A673 (cell line): ENCODE data around the gene SNRPB. TPM values are rescaled to one million over a fixed set of nuclear protein-coding genes. Genes with fewer than 3 reads are reported as not detected.

Experiments
- BruUV-seq: library from RNA; stranded (reverse); fragments of 400-500 nt; replicated peaks from 2 replicates; lab custom pipeline; 2021; lab: Mats Ljungman, UMichigan
- CTCF ChIA-PET: fragments of 300-600 bp; sonication (Branson Sonifier 250); formaldehyde crosslinking; loops from one replicate; lab custom pipeline; 2022; ENCODE audit warnings: antibody characterized with exemption; lab: Charles Lee
- POLR2A ChIA-PET: fragments of 300-600 bp; sonication (Branson Sonifier 250); formaldehyde crosslinking; loops from one replicate; lab custom pipeline; 2022; ENCODE audit warnings: antibody characterized with exemption; ENCODE audit not compliant: low non-redundant PET; lab: Charles Lee
- DNase-seq: peaks from one replicate; pipeline ENCODE4 v3.0.0-alpha.2; 2015; ENCODE audit warnings: low spot score
- H3K27ac ChIP-seq: fragments of 200-600 bp; sonication (generic); 2 replicates; pipeline ENCODE4 v1.5.1; 2016; ENCODE audit warnings: mixed run types, low read depth, mild to moderate bottlenecking, mixed read lengths, antibody characterized with exemption, low read length; ENCODE audit not compliant: poor library complexity, severe bottlenecking
- H3K27me3 ChIP-seq: fragments of 200-600 bp; sonication (generic); replicated peaks from 2 replicates; pipeline ENCODE4 v1.6.1; 2017; ENCODE audit warnings: mixed run types, low read depth, mild to moderate bottlenecking, mixed read lengths, antibody characterized with exemption, low read length; ENCODE audit not compliant: insufficient read depth, poor library complexity
- H3K36me3 ChIP-seq: fragments of 200-600 bp; sonication (generic); 2 replicates; pipeline ENCODE4 v1.6.1; 2016; ENCODE audit warnings: mixed run types, mild to moderate bottlenecking, mixed read lengths, antibody characterized with exemption, low read length; ENCODE audit not compliant: insufficient read depth, poor library complexity, severe bottlenecking
- H3K4me1 ChIP-seq: fragments of 200-600 bp; sonication (generic); 2 replicates; pipeline ENCODE4 v1.6.1; 2017; ENCODE audit warnings: mixed run types, mild to moderate bottlenecking, mixed read lengths, antibody characterized with exemption, low read length; ENCODE audit not compliant: insufficient read depth, poor library complexity, severe bottlenecking
- H3K4me3 ChIP-seq: fragments of 200-600 bp; sonication (generic); 2 replicates; pipeline ENCODE4 v1.5.1; 2016; ENCODE audit warnings: low read depth, mixed run types, mild to moderate bottlenecking, mixed read lengths, low read length; ENCODE audit not compliant: poor library complexity, severe bottlenecking
- H3K9me3 ChIP-seq: fragments of 200-600 bp; sonication (generic); 2 replicates; pipeline ENCODE4 v1.6.1; 2016; ENCODE audit warnings: mixed run types, low read depth, mild to moderate bottlenecking, mixed read lengths, antibody characterized with exemption, low read length; ENCODE audit not compliant: poor library complexity, severe bottlenecking
- EZH2 ChIP-seq: fragments of 200-600 bp; sonication (generic); IDR thresholded peaks from 2 replicates; pipeline ENCODE4 v1.6.1; 2017; ENCODE audit warnings: borderline replicate concordance, low read depth, mild to moderate bottlenecking, mixed read lengths, antibody characterized with exemption, low read length; ENCODE audit not compliant: poor library complexity, severe bottlenecking
- intact Hi-C: fragments of 100-400 bp; cut with micrococcal nuclease; formaldehyde crosslinking; loops from one replicate; pipeline ENCODE4 v1.10.0; 2022; ENCODE audit not compliant: unreplicated experiment
- total RNA-seq: library from RNA; stranded (reverse); gene quantifications from 2 replicates; pipeline ENCODE4 v1.2.3, GENCODE V29; 2021
- TF ChIP-seq, protein P1 (sequence below): fragments of 300-800, 200-600 bp; sonication (generic); conservative IDR thresholded peaks from 2 replicates; pipeline ENCODE4 v1.5.1; 2017; ENCODE audit warnings: low read depth, mild to moderate bottlenecking, antibody characterized with exemption, low read length, moderate library complexity, mixed read lengths

The SNRPB gene
- total RNA-seq, 1 experiment from 2014 or later: 522 TPM

DNA sequence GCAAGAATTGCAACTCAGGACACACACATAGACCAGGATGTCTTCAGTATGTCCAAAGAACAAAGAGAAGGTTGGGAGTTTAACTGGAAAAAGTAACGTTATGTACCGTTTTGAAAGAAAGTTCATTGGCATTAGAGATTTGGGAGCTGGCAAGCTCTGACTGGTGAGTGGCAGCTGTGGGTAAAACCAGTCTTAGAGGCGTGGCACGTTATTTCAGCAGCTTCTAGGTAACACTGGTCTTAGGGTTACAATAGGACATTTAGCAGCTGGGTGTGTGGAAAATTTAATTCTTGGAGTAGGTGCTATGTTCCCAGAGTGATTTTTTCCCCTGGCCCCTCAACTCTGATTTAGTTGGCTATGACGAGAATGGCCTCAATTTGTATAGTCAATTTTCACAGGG is 19.2 kb downstream of the SNRPB start:
- Histone ChIP-seq H3K36me3 (no peaks in the 10 kb centered on the region), H3K4me1 (no peaks in the 10 kb centered on the region), H3K9me3 (no peaks in the 10 kb centered on the region), H3K27ac (no peak overlapping the region), H3K27me3 (no peaks in the 10 kb centered on the region), H3K4me3 (no peak overlapping the region)
- no TSS peak for BruUV-seq
- DNase-seq: no peak
- TF ChIP-seq, protein P1, sequence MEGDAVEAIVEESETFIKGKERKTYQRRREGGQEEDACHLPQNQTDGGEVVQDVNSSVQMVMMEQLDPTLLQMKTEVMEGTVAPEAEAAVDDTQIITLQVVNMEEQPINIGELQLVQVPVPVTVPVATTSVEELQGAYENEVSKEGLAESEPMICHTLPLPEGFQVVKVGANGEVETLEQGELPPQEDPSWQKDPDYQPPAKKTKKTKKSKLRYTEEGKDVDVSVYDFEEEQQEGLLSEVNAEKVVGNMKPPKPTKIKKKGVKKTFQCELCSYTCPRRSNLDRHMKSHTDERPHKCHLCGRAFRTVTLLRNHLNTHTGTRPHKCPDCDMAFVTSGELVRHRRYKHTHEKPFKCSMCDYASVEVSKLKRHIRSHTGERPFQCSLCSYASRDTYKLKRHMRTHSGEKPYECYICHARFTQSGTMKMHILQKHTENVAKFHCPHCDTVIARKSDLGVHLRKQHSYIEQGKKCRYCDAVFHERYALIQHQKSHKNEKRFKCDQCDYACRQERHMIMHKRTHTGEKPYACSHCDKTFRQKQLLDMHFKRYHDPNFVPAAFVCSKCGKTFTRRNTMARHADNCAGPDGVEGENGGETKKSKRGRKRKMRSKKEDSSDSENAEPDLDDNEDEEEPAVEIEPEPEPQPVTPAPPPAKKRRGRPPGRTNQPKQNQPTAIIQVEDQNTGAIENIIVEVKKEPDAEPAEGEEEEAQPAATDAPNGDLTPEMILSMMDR: no peak
- TF ChIP-seq EZH2: no peak
- POLR2A ChIA-PET: no interaction called here
- CTCF ChIA-PET: interaction anchor here (1.6 kb wide), 1 partner anchor 244 kb away, joined by 13 read pairs; no protein-coding TSS in a partner anchor
- intact Hi-C loops: loop anchor here (5.0 to 10.0 kb wide), 2 partner anchors 244 to 487 kb away; no protein-coding TSS in a partner anchor

GRCh38 chr20:2449386-2449785 is 21.2 kb downstream of the SNRPB start:
- Histone ChIP-seq H3K9me3 (no peaks in the 10 kb centered on the region), H3K27ac (no peak overlapping the region), H3K4me1 (no peaks in the 10 kb centered on the region), H3K4me3 (no peak overlapping the region), H3K36me3 (no peaks in the 10 kb centered on the region), H3K27me3 (no peaks in the 10 kb centered on the region)
- BruUV-seq: no TSS peak
- CTCF ChIA-PET: no interaction called here
- POLR2A ChIA-PET: no interaction called here
- no peak for DNase-seq
- TF ChIP-seq, protein P1: no peak
- no peak for TF ChIP-seq EZH2
- intact Hi-C loops: no loop called here

DNA sequence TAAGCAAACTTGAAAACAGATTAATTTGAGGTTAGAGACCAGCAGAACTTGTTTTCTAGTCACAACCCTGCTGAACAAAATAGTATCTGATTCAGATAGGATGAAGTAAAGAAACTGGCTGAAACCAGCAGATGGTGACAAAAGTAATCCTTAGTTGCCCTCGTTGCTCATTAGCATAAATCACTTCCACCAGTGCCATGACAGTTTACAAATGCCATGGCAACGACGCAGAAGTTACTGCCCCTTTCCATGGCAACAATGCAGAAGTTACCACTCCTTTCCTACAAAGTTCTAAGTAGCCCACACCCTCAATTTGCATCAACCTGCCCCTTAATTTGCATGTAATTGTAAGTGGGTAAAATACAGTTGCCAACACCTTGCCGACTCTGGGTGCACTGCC is 23.7 kb downstream of the SNRPB start:
- Histone ChIP-seq H3K4me1 (no peaks in the 10 kb centered on the region), H3K36me3 (no peaks in the 10 kb centered on the region), H3K4me3 (no peak overlapping the region), H3K9me3 (no peaks in the 10 kb centered on the region), H3K27ac (no peak overlapping the region), H3K27me3 (no peaks in the 10 kb centered on the region)
- TF ChIP-seq EZH2: no peak
- TF ChIP-seq, protein P1: no peak
- BruUV-seq: no TSS peak
- intact Hi-C loops: no loop called here
- no peak for DNase-seq
- ChIA-PET CTCF (no interaction called here), POLR2A (no interaction called here)
